ENCODE data around the gene AUTS2. TPM values are rescaled to one million over a fixed set of nuclear protein-coding genes. Genes with fewer than 3 reads are reported as not detected.

The AUTS2 gene
- total and polyA plus RNA-seq, 11 donors, result 3.4 to 14.0 (median 7.3) TPM

DNA sequence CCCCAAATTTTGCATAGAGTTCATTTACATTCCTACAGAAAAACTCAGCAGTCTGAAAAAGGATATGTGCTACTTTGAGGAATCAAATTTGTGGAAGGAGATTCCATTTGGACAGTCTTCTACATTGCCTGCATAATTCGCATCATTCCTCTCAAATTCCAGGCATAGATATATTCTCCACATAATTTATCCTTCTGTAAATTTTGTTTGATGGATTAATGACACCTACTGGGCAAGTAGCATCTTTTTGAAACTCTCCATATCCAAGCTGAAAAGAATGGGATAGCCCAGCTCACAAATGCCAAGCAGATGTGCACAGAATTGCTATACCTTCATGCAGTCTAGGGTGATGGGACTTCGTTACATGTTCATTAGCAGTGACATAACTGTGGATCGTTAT, 515.3 kb downstream of the AUTS2 start:
- 95 to 100% (median 98%) methylated on average over 3 of the region's 3 CpGs for WGBS, 4 donors
- H3K27me3 ChIP-seq, result no peaks in the 10 kb centered on the region
- no peaks in the 10 kb centered on the region for H3K9me3 ChIP-seq
- H3K36me3 ChIP-seq, result peaks cover 0 to 6% (median 0%) of the 10 kb centered on the region in 9 donors
- H3K4me1 ChIP-seq, result no peaks in the 10 kb centered on the region
- H3K27ac ChIP-seq, result no peak overlapping the region
- intact Hi-C loops (cut with DNase I), result no loop called here
- no peak for TF ChIP-seq POLR2A (IDR thresholded peaks at IDR 0.05)
- TF ChIP-seq, protein P1, sequence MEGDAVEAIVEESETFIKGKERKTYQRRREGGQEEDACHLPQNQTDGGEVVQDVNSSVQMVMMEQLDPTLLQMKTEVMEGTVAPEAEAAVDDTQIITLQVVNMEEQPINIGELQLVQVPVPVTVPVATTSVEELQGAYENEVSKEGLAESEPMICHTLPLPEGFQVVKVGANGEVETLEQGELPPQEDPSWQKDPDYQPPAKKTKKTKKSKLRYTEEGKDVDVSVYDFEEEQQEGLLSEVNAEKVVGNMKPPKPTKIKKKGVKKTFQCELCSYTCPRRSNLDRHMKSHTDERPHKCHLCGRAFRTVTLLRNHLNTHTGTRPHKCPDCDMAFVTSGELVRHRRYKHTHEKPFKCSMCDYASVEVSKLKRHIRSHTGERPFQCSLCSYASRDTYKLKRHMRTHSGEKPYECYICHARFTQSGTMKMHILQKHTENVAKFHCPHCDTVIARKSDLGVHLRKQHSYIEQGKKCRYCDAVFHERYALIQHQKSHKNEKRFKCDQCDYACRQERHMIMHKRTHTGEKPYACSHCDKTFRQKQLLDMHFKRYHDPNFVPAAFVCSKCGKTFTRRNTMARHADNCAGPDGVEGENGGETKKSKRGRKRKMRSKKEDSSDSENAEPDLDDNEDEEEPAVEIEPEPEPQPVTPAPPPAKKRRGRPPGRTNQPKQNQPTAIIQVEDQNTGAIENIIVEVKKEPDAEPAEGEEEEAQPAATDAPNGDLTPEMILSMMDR (IDR thresholded peaks at IDR 0.05), result no peak
- DNase-seq (no peak), ATAC-seq (no peak)
- H3K4me3 ChIP-seq, result no peak overlapping the region

DNA sequence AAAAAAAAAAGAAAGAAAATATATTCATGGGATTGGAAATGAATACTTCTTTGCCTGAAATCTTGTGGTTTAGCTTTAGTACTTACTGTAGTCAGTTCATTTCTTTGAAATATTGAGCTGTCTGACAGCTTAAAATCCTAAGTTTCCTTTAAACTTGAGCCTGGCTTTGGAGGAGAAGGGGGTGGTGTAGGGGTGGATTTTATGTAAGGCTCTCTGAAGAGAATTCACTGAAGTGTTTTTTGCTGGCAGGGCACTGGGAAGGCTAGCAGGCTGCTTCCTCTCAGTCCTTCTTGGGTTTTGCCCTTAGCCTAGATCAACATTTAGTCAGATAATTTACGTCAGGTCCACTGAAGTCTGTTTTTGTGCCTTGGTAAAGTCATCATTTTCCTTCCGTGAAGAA, 516.5 kb downstream of the AUTS2 start:
- no peak overlapping the region for H3K4me3 ChIP-seq
- intact Hi-C loops (cut with DNase I), result no loop called here
- no peaks in the 10 kb centered on the region for H3K27me3 ChIP-seq
- H3K36me3 ChIP-seq, result peaks cover 0 to 16% (median 0%) of the 10 kb centered on the region in 9 donors
- ATAC-seq (no peak), DNase-seq (no peak)
- WGBS, 4 donors, result 86 to 95% (median 90%) methylated on average over 2 of the region's 2 CpGs
- TF ChIP-seq, protein P1 (IDR thresholded peaks at IDR 0.05), result no peak
- TF ChIP-seq POLR2A (IDR thresholded peaks at IDR 0.05), result no peak
- H3K9me3 ChIP-seq, result no peaks in the 10 kb centered on the region
- no peaks in the 10 kb centered on the region for H3K4me1 ChIP-seq
- no peak overlapping the region for H3K27ac ChIP-seq

DNA sequence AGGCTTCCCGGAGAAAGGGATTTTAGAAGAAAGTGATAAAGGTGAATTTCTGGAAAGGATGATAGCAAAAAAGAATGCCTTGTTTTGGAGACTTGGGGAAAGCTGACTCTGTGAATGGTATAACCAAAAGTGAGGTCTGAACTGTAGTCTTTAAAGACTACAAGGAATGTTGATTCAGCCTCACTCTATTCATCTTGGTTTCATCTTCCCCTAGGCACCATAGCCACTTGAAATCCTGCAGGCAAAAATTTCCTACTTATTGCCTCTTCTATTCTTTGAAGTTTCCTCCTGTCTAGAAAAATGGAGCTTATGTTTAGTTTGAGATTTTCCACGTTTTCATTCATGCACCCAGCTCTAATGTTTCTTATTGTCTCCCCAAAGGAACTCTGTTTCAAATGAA, 518.0 kb downstream of the AUTS2 start:
- ATAC-seq (no peak), DNase-seq (no peak)
- H3K27me3 ChIP-seq, result no peaks in the 10 kb centered on the region
- no peak for TF ChIP-seq POLR2A (IDR thresholded peaks at IDR 0.05)
- TF ChIP-seq, protein P1 (IDR thresholded peaks at IDR 0.05), result no peak
- peaks cover 0 to 24% (median 0%) of the 10 kb centered on the region in 9 donors for H3K36me3 ChIP-seq
- intact Hi-C loops (cut with DNase I), result no loop called here
- H3K9me3 ChIP-seq, result peaks cover 0 to 10% (median 2%) of the 10 kb centered on the region in 12 donors
- no peak overlapping the region for H3K27ac ChIP-seq
- no peak overlapping the region for H3K4me3 ChIP-seq
- H3K4me1 ChIP-seq, result no peaks in the 10 kb centered on the region
- 61 to 78% (median 72%) methylated on average over 2 of the region's 2 CpGs for WGBS, 4 donors

DNA sequence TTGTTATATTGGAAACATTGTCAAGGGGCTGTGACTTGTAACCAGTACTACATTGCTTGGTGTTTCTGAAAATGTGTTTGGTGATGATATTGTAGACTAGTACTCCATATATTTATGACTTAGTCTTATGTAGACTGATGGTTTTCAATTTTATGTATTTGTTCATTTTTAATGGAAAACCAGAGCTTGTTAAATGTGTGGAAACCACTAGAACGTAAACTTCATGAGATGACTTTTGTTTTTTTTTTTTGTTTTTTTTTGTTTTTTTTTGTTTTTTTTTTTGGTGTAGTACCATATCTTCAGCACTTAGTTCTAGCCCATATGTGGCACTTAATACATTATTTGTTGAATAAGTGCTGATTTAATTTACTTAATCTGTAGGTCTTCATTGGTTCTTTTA, 518.6 kb downstream of the AUTS2 start:
- H3K27me3 ChIP-seq, result no peaks in the 10 kb centered on the region
- H3K4me3 ChIP-seq, result no peak overlapping the region
- intact Hi-C loops (cut with DNase I), result no loop called here
- H3K36me3 ChIP-seq, result peaks cover 0 to 29% (median 0%) of the 10 kb centered on the region in 9 donors
- no peak for DNase-seq
- no peaks in the 10 kb centered on the region for H3K4me1 ChIP-seq
- TF ChIP-seq, protein P1 (IDR thresholded peaks at IDR 0.05), result no peak
- TF ChIP-seq POLR2A (IDR thresholded peaks at IDR 0.05), result no peak
- peaks cover 0 to 16% (median 4%) of the 10 kb centered on the region in 12 donors for H3K9me3 ChIP-seq
- no peak for ATAC-seq
- WGBS, 4 donors, result 96 to 100% (median 98%) methylated on average over 1 of the region's 1 CpG
- no peak overlapping the region for H3K27ac ChIP-seq
